ENCODE results near the gene GDPD2. TPM values are rescaled to one million over a fixed set of nuclear protein-coding genes. Genes with fewer than 3 reads are reported as not detected.

GDPD2 gene
- total and polyA plus RNA-seq, 2 donors (not counting 3 experiments of a cell fraction or from before 2014, with no cell fraction given), result 0.08 to 0.29 TPM

- Histone ChIP-seq H3K79me2 (ENCODE audit: control insufficient read depth, insufficient read depth, low read length) (no peaks in the 10 kb centered on the region), H3K27ac (ENCODE audit: insufficient read depth, low read depth, low read length) (no peak overlapping the region), H3K9me3 (replicated peaks; ENCODE audit: control insufficient read depth, insufficient read depth, low read length) (no peaks in the 10 kb centered on the region), H3K27me3 (ENCODE audit: control insufficient read depth in 2 of 2, insufficient read depth in 2 of 2, low read length in 2 of 2) (no peaks in the 10 kb centered on the region), H2AFZ (ENCODE audit: low read depth, low read length) (no peak overlapping the region), H3K9ac (replicated peaks; ENCODE audit: extremely low read depth, insufficient read depth, low read length) (no peak overlapping the region), H3K4me3 (replicated peaks in 1 of 3; ENCODE audit: insufficient read depth in 1 of 3, low read depth in 1 of 3, low read length in 3 of 3) (no peak overlapping the region), H3K9me1 (replicated peaks; ENCODE audit: control insufficient read depth, extremely low read depth, insufficient read depth, low read length) (no peaks in the 10 kb centered on the region), H3K36me3 (ENCODE audit: control insufficient read depth in 2 of 2, extremely low read depth in 1 of 2, insufficient read depth in 2 of 2, low read length in 2 of 2) (no peaks in the 10 kb centered on the region), H3K4me2 (ENCODE audit: insufficient read depth, low read length) (no peak overlapping the region), H4K20me1 (replicated peaks; ENCODE audit: control insufficient read depth, extremely low read depth, insufficient read depth, low read length) (no peaks in the 10 kb centered on the region), H3K4me1 (ENCODE audit: control insufficient read depth, extremely low read depth, insufficient read depth, low read length) (no peaks in the 10 kb centered on the region)
- no TSS peak for BruUV-seq (replicated peaks)
- POLR2A ChIA-PET, result no interaction called here
- FAIRE-seq (no peak), DNase-seq (ENCODE audit: low read depth, low spot score) (no peak)
- dilution Hi-C loops (cut with MboI; ENCODE audit: extremely low pct_ligation_motif_present, low sequenced_read_pairs) (no loop called here), intact Hi-C loops (cut with micrococcal nuclease) (no loop called here)
- no peak for TF ChIP-seq MAX (IDR thresholded peaks at IDR 0.05; ENCODE audit: insufficient read depth, insufficient read length)
- TF ChIP-seq POLR2AphosphoS5 (IDR thresholded peaks at IDR 0.05; ENCODE audit: insufficient read depth, low read depth, low read length), result no peak
- TF ChIP-seq FOS (IDR thresholded peaks at IDR 0.05; ENCODE audit: borderline replicate concordance, insufficient read depth, low read length), result no peak
- TF ChIP-seq MYC (IDR thresholded peaks at IDR 0.05; ENCODE audit: low read depth, low read length), result no peak
- TF ChIP-seq CTCF (IDR thresholded peaks at IDR 0.05; ENCODE audit: extremely low read depth in 1 of 2, insufficient read depth in 1 of 2, low read depth in 1 of 2, low read length in 2 of 2), result no peak
- no peak for TF ChIP-seq JUN (IDR thresholded peaks at IDR 0.05; ENCODE audit: borderline replicate concordance, insufficient read depth, insufficient read length, low read depth)
- no peak for TF ChIP-seq EZH2 (IDR thresholded peaks at IDR 0.05; ENCODE audit: borderline replicate concordance, low read depth, low read length, severe bottlenecking)
- TF ChIP-seq GATA2 (IDR thresholded peaks at IDR 0.05; ENCODE audit: insufficient read depth, insufficient read length, low read depth, low read length), result no peak
- no peak for TF ChIP-seq POLR2A (IDR thresholded peaks at IDR 0.05; ENCODE audit: low read depth, low read length)
- CTCF ChIA-PET, result no interaction called here
Measured at GRCh38 chrX:70410921-70411320, 12.2 kb upstream of the GDPD2 start.
